Ureter (tissue), 1 donor: ENCODE data around the gene TOMM34. TPM values are rescaled to one million over a fixed set of nuclear protein-coding genes. Genes with fewer than 3 reads are reported as not detected.

Experiments used
- DNase-seq: peaks from one replicate; pipeline ENCODE4 v3.0.0-alpha.2; 2020; ENCODE audit warnings: low spot score
- total RNA-seq: library from RNA; stranded (reverse); gene quantifications from one replicate; pipeline ENCODE4 v1.2.4, GENCODE V29; 2023
- donor health status: DM: yes; HTN: yes; CAD: no.

Gene TOMM34
- total RNA-seq, 1 donor from 2014 or later = 57.1 TPM

GRCh38 chr20:44962483-44962882, 2.3 kb upstream of the TOMM34 start:
- DNase-seq = no peak

- DNase-seq = no peak
Observed at GRCh38 chr20:44961870-44962267, 1.7 kb upstream of the TOMM34 start.

GRCh38 chr20:44961011-44961869, 1.0 kb upstream of the TOMM34 start:
- DNase-seq = no peak

GRCh38 chr20:44959638-44960102, 527 bp downstream of the TOMM34 start:
- no peak for DNase-seq

GRCh38 chr20:44959082-44959637, 1.0 kb downstream of the TOMM34 start:
- no peak for DNase-seq

- peak; percentile 8 for DNase-seq
Observed at GRCh38 chr20:44958276-44958675, 1.9 kb downstream of the TOMM34 start.

DNA sequence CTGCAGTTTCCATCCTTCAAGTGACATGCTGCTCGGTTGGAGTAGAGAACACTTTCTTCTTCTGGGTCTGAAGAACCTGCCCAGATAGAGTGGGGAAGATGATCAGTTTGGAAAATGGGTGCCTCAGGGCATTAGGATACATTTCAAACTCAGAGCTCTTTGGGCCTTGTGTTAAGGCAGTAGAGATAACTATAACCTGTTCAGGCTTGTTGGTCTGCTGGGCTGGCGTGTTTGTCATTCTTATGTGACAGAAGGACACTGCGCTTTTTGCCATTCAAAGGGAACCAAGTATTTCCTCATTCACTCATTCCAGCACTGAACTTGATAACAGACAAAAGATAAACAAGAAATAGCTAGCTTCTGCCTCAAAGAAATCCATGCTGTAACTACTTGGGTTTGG, 3.8 kb downstream of the TOMM34 start:
- peak; percentile 58 for DNase-seq

DNA sequence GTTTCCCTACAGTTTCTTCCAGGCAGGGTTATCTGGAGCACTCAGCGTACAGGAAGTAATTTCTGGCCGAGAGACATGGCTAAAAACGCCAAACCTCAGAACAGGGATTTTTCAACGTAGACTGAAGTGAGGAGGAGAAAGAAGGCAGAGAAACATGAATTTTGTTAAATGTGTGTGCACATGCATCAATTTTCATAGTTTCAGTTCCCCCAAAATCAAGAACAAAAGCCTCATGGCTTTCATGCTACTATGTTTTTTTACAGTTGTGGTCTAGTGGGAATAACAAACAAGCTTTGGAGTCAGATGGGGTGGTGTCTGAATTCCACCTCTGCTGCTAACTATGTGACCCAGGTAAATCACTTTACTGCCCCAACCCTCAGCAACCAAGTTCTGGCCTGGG, 4.9 kb downstream of the TOMM34 start:
- DNase-seq = peak; percentile 37

DNA sequence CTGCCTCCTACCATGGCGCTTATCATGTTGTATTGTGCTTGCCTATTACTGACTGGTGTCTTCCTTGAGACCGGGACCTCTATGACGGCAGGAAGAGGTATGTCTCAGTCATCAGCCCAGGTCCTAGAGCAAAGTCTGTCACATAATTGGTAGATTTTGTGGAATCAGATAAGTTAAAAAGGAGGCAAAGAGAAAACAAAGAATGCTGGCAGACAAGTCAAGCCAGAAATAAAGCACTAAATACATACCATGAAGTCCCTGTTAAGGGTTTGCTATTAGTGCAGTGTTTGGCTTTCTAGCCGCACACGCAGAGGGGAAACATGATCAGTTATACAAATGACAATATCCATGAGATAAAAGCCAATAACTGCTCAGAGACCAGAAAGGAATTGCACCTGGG, 6.0 kb downstream of the TOMM34 start:
- DNase-seq = peak; percentile 39

- no peak for DNase-seq
Observed at GRCh38 chr20:44952731-44953130, 7.5 kb downstream of the TOMM34 start.

GRCh38 chr20:44950368-44950767, 9.8 kb downstream of the TOMM34 start:
- no peak for DNase-seq

DNA sequence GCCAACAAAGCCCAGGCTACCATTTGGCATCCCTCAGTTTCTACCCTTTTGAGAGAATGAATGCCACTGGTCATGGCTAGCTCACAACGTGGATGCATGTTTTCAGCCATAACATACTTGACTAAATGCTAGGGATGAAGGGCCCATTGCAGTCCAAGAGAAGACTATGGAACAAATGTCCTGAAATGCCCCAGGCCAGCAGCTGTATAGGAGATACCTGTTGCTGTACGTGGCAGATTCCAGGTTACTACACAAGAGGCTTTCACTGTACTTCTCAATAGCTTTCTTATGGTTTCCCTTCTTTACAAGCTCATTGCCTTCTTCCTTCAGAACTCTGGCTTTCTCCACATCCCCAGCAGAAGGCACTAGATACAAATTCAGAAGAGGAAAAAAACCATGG, 11.7 kb downstream of the TOMM34 start:
- no peak for DNase-seq

GRCh38 chr20:44948107-44948506, 12.1 kb downstream of the TOMM34 start:
- no peak for DNase-seq

DNA sequence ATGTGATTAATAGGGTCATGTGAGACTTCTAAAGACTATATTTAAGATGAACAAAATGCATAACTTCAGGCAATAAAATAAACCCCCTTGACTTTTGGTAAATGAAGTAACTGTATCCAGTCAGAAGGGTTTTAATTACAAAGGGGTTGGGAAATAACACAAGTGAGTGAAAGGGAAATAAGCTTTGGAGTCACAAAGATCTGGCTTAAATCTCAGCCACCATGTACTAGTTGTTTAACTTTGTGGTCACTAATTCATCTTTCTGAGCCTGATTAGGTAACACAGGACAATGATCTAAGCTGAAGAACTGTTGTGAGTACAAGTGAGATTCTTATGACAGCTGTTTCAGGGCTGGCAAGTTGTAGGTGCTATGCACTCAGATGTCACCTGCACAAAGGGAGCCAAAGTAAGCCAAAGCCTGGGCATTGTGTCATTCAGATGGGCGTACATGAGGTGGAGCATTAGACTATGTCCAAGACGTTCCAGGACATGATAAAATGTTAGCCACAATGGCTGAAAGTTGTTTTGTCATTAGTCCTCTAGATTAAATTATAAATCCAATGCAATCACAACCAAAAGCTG, 13.8 kb downstream of the TOMM34 start:
- no peak for DNase-seq

GRCh38 chr20:44945261-44945660, 14.9 kb downstream of the TOMM34 start:
- no peak for DNase-seq

- no peak for DNase-seq
Observed at GRCh38 chr20:44943828-44944227, 16.4 kb downstream of the TOMM34 start.

DNA sequence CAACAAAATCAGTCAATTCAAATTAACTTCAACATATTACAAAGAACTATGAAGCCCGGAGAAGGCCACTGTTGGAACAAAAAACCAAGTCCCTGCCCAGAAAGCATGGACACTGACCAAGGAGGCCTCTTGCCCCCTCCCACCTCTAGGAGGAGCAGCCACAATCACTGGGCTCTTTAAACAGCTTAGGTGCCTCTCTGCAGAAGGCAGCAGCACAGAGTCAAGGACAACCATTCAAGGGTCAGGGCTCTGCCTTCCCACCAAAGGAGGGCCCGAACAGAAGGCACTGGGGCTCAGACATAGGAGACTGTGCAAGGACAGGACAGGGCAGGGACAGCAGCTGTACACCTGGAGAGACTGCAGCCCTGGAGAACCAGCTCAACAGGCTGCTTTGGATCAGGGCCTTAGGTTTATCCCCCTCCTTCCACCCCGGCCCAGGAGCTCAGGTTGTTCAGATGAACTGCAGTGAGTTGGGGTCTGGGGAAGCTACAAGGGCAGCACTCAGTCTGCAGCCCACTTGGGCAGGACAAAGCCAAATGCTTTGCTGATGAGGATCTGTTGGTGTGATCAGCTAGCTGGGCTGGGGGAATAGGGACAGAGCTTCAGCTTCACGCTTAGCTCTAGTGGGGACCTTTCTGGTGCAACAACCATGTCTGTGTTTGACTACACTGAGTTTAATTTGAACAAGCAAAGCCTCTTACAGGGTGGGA, 17.8 kb downstream of the TOMM34 start:
- DNase-seq = no peak

GRCh38 chr20:44941120-44941691, 19.0 kb downstream of the TOMM34 start:
- DNase-seq = no peak

GRCh38 chr20:44938637-44939036, 21.6 kb downstream of the TOMM34 start:
- peak; percentile 56 for DNase-seq

DNA sequence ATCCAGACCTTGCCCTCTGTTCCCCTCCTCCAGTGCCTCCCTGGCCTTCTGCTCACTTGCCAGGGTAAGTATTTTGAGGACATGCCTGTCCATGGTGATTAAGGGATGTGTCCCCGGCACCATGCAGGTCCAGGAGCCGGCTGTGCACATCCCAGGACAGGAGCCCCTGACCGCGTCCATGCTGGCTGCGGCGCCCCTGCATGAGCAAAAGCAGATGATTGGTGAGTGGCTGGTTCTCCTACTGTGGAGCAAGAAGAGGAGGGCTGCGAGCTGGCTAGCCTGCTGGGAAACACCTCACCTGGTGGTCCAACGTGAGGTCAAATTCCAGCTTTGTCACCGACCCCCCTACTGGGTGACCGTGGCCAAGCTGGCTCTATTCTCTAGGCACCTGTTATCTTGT, 23.7 kb downstream of the TOMM34 start:
- no peak for DNase-seq

- DNase-seq = no peak
Observed at GRCh38 chr20:44932916-44933315, 27.3 kb downstream of the TOMM34 start.

GRCh38 chr20:44931911-44932310, 28.3 kb downstream of the TOMM34 start:
- DNase-seq = no peak
